ENCODE measurements around the gene GBX2.

The GBX2 gene

GRCh38 chr2:236160366-236161081 lies 7.7 kb downstream of the GBX2 start:
- H3K36me3 ChIP-seq (ENCODE audit: control insufficient read depth, insufficient read depth, low read length): no peaks in the 10 kb centered on the region; the same call in 1 of the 2 replicates
- 0 out of 2 replicates have a peak overlapping the region, but pooled peaks have one; percentile 3 for H3K4me3 ChIP-seq (ENCODE audit: low read depth, low read length)
- no peak overlapping the region; the same call in 1 of the 2 replicates for H3K27ac ChIP-seq (ENCODE audit: low read depth, low read length)
- peaks cover 98% of the 10 kb centered on the region for H3K27me3 ChIP-seq (ENCODE audit: control insufficient read depth, insufficient read depth, low read length)
- peak overlapping the region; percentile 84 for H3K9ac ChIP-seq (ENCODE audit: low read length)
- peaks cover 58% of the 10 kb centered on the region for H3K4me1 ChIP-seq (ENCODE audit: control insufficient read depth, insufficient read depth, low read length)
- no peaks in the 10 kb centered on the region for H3K9me3 ChIP-seq (ENCODE audit: control insufficient read depth, insufficient read depth, low read depth, low read length)

DNA sequence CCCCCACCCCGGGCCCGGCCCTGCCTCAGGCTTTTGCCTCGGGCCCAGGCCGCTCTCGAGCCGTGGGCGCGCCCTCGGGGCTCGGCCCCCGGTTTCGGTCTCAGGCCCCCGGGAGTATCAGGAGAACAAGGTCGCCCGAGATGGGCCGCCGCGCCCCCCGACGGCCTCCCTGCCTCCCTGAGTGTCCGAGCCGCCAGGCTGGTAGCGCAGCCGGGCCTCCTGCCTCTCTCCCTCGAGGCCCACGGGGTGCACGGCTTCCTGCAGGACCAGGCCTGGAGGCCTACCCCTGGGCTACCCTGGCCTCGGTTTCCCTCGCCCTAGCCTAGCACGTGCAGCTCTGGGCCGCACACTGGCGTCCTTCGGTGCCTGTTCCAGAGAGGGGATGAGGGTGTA lies 8.4 kb downstream of the GBX2 start:
- Histone ChIP-seq H3K27me3 (ENCODE audit: control insufficient read depth, insufficient read depth, low read length) (peaks cover 95% of the 10 kb centered on the region), H3K27ac (ENCODE audit: low read depth, low read length) (peak overlapping the region; percentile 71; the same call in 1 of the 2 replicates), H3K4me3 (ENCODE audit: low read depth, low read length) (peak overlapping the region; percentile 35; the same call in 1 of the 2 replicates), H3K4me1 (ENCODE audit: control insufficient read depth, insufficient read depth, low read length) (peaks cover 51% of the 10 kb centered on the region), H3K36me3 (ENCODE audit: control insufficient read depth, insufficient read depth, low read length) (no peaks in the 10 kb centered on the region), H3K9ac (ENCODE audit: low read length) (peak overlapping the region; percentile 84), H3K9me3 (ENCODE audit: control insufficient read depth, insufficient read depth, low read depth, low read length) (no peaks in the 10 kb centered on the region)

GRCh38 chr2:236158969-236159777 lies 9.0 kb downstream of the GBX2 start:
- H3K4me3 ChIP-seq (ENCODE audit: low read depth, low read length): peak overlapping the region; percentile 43
- peak overlapping the region; percentile 71; the same call in 1 of the 2 replicates for H3K27ac ChIP-seq (ENCODE audit: low read depth, low read length)
- peaks cover 88% of the 10 kb centered on the region for H3K27me3 ChIP-seq (ENCODE audit: control insufficient read depth, insufficient read depth, low read length)
- no peaks in the 10 kb centered on the region for H3K36me3 ChIP-seq (ENCODE audit: control insufficient read depth, insufficient read depth, low read length)
- H3K9me3 ChIP-seq (ENCODE audit: control insufficient read depth, insufficient read depth, low read depth, low read length): no peaks in the 10 kb centered on the region
- peaks cover 50% of the 10 kb centered on the region for H3K4me1 ChIP-seq (ENCODE audit: control insufficient read depth, insufficient read depth, low read length)
- peak overlapping the region; percentile 84 for H3K9ac ChIP-seq (ENCODE audit: low read length)

GRCh38 chr2:236157815-236158498 lies 10.2 kb downstream of the GBX2 start:
- peaks cover 76% of the 10 kb centered on the region for H3K27me3 ChIP-seq (ENCODE audit: control insufficient read depth, insufficient read depth, low read length)
- no peak overlapping the region for H3K4me3 ChIP-seq (ENCODE audit: low read depth, low read length)

GRCh38 chr2:236157366-236157765 lies 10.8 kb downstream of the GBX2 start:
- Histone ChIP-seq H3K9ac (ENCODE audit: low read length) (no peak overlapping the region), H3K27me3 (ENCODE audit: control insufficient read depth, insufficient read depth, low read length) (peaks cover 70% of the 10 kb centered on the region), H3K36me3 (ENCODE audit: control insufficient read depth, insufficient read depth, low read length) (no peaks in the 10 kb centered on the region), H3K9me3 (ENCODE audit: control insufficient read depth, insufficient read depth, low read depth, low read length) (peaks cover 6% of the 10 kb centered on the region), H3K4me3 (ENCODE audit: low read depth, low read length) (no peak overlapping the region), H3K27ac (ENCODE audit: low read depth, low read length) (no peak overlapping the region), H3K4me1 (ENCODE audit: control insufficient read depth, insufficient read depth, low read length) (peaks cover 38% of the 10 kb centered on the region)

More at GRCh38 chr2:236157815-236158498, 10.2 kb downstream of the GBX2 start:
- Histone ChIP-seq H3K4me1 (ENCODE audit: control insufficient read depth, insufficient read depth, low read length) (peaks cover 44% of the 10 kb centered on the region), H3K9ac (ENCODE audit: low read length) (no peak overlapping the region), H3K27ac (ENCODE audit: low read depth, low read length) (no peak overlapping the region), H3K9me3 (ENCODE audit: control insufficient read depth, insufficient read depth, low read depth, low read length) (peaks cover 5% of the 10 kb centered on the region), H3K36me3 (ENCODE audit: control insufficient read depth, insufficient read depth, low read length) (no peaks in the 10 kb centered on the region)

DNA sequence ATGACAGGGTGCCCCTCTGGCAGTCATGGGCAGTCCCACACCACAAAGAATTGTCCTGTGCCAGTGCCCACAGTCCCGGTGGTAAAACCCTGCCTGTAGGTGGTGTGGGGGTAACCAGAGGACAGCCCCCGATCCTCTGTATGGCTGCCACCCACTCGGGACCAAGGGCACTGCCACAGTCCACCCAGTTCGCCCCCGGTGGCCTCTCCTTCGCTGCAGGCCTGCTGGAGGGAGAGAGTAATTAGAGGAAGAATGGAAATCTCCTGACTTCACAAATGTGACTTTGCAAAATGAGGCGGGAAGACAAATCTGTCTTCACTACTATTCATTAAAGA lies 11.4 kb downstream of the GBX2 start:
- Histone ChIP-seq H3K4me3 (ENCODE audit: low read depth, low read length) (no peak overlapping the region), H3K9me3 (ENCODE audit: control insufficient read depth, insufficient read depth, low read depth, low read length) (peaks cover 6% of the 10 kb centered on the region), H3K27ac (ENCODE audit: low read depth, low read length) (no peak overlapping the region), H3K4me1 (ENCODE audit: control insufficient read depth, insufficient read depth, low read length) (peaks cover 33% of the 10 kb centered on the region), H3K9ac (ENCODE audit: low read length) (no peak overlapping the region), H3K36me3 (ENCODE audit: control insufficient read depth, insufficient read depth, low read length) (no peaks in the 10 kb centered on the region), H3K27me3 (ENCODE audit: control insufficient read depth, insufficient read depth, low read length) (peaks cover 65% of the 10 kb centered on the region)

DNA sequence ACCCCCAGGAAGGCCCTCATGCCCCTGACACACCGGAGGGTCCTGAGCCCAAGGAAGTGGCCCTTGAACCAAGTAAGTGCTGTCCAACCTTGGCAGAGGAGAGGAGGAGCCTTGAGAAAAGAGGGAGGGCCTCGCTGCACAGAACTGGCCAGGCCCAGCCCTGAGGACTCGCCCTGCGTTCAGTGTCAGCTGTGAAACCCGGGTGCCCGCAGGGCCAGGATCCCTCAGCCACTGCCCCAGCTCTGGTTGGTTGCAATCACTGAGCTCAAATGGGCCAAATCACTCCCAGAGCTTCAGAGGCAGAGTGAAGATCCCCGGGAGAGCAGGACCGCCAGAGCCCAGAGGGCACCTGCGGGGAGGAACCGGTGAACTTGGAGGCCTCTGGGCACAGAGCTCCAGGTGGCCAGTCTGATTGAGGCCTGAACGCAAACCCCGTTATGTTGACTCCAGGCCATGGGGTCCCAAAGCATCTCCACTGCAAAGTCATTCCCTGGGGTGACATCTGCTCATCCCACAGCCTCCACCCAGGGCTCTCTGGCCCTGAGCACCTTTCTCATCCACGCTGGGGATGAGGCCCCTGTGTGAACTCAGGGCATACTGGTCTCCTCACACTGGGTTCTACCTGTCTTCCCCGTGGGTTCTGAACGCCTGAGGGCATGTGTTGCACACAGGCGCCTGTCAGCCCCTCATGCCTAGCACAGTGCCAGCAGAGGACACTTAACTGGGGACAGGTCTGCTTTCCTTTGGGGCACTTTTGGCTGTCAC lies 11.9 kb downstream of the GBX2 start:
- no peaks in the 10 kb centered on the region for H3K36me3 ChIP-seq (ENCODE audit: control insufficient read depth, insufficient read depth, low read length)
- H3K27me3 ChIP-seq (ENCODE audit: control insufficient read depth, insufficient read depth, low read length): peaks cover 60% of the 10 kb centered on the region
- H3K9ac ChIP-seq (ENCODE audit: low read length): no peak overlapping the region
- H3K27ac ChIP-seq (ENCODE audit: low read depth, low read length): no peak overlapping the region
- H3K4me3 ChIP-seq (ENCODE audit: low read depth, low read length): no peak overlapping the region
- H3K9me3 ChIP-seq (ENCODE audit: control insufficient read depth, insufficient read depth, low read depth, low read length): peaks cover 6% of the 10 kb centered on the region
- peaks cover 27% of the 10 kb centered on the region for H3K4me1 ChIP-seq (ENCODE audit: control insufficient read depth, insufficient read depth, low read length)

DNA sequence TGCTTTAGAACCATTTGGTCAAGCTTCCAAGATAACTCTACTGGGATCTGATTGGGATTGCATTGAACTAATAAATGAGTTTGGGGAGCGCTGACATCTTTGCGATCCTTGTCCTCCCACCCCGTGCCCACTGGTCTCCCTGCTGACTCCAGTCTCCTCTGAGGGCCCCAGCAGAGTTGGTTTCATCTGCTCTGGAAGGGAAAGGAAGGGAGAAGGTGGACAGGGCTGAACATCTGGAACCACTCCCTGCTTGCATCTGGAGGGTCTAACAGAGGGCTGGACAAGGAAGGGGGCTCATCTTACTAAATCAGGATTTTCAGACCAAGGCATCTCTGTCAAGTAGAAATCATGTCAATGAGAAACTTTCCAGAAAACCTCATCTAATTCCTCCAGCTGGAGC lies 12.8 kb downstream of the GBX2 start:
- no peak overlapping the region for H3K4me3 ChIP-seq (ENCODE audit: low read depth, low read length)
- H3K9me3 ChIP-seq (ENCODE audit: control insufficient read depth, insufficient read depth, low read depth, low read length): peaks cover 9% of the 10 kb centered on the region
- no peak overlapping the region for H3K27ac ChIP-seq (ENCODE audit: low read depth, low read length)
- no peak overlapping the region for H3K9ac ChIP-seq (ENCODE audit: low read length)
- H3K27me3 ChIP-seq (ENCODE audit: control insufficient read depth, insufficient read depth, low read length): peaks cover 51% of the 10 kb centered on the region
- no peaks in the 10 kb centered on the region for H3K36me3 ChIP-seq (ENCODE audit: control insufficient read depth, insufficient read depth, low read length)
- peaks cover 18% of the 10 kb centered on the region for H3K4me1 ChIP-seq (ENCODE audit: control insufficient read depth, insufficient read depth, low read length)

DNA sequence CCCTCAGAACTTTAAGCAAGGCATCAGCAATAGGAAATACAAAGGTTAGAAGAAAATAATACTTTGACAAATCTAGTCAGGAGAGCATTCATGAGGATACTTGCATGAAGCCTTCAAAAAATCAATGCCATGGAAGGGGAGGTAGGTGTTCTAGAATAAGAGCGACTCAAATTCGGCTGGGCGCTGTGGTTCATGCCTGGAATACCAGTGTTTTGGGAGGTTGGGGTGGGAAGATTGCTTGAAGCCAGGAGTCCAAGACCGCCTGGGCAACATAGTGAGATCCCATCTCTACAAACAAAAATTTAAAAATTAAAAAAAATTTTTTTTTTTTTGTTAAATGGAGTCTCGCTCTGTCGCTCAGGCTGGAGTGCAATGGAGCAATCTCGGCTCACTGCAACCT lies 21.8 kb downstream of the GBX2 start:
- Histone ChIP-seq H3K27me3 (ENCODE audit: control insufficient read depth, insufficient read depth, low read length) (peaks cover 12% of the 10 kb centered on the region), H3K4me1 (ENCODE audit: control insufficient read depth, insufficient read depth, low read length) (peaks cover 8% of the 10 kb centered on the region), H3K9me3 (ENCODE audit: control insufficient read depth, insufficient read depth, low read depth, low read length) (0 out of 2 replicates have a peak, but pooled peaks cover 5% of the 10 kb centered on the region), H3K9ac (ENCODE audit: low read length) (no peak overlapping the region), H3K36me3 (ENCODE audit: control insufficient read depth, insufficient read depth, low read length) (no peaks in the 10 kb centered on the region), H3K4me3 (ENCODE audit: low read depth, low read length) (no peak overlapping the region), H3K27ac (ENCODE audit: low read depth, low read length) (no peak overlapping the region)

- H3K9me3 ChIP-seq (ENCODE audit: control insufficient read depth, insufficient read depth, low read depth, low read length): no peaks in the 10 kb centered on the region
Observed at GRCh38 chr2:236143811-236144210, 24.4 kb downstream of the GBX2 start.

More at GRCh38 chr2:236143811-236144210, 24.4 kb downstream of the GBX2 start:
- peaks cover 12% of the 10 kb centered on the region for H3K27me3 ChIP-seq (ENCODE audit: control insufficient read depth, insufficient read depth, low read length)
- H3K4me3 ChIP-seq (ENCODE audit: low read depth, low read length): no peak overlapping the region
- no peaks in the 10 kb centered on the region for H3K36me3 ChIP-seq (ENCODE audit: control insufficient read depth, insufficient read depth, low read length)
- peaks cover 8% of the 10 kb centered on the region for H3K4me1 ChIP-seq (ENCODE audit: control insufficient read depth, insufficient read depth, low read length)
- no peak overlapping the region for H3K9ac ChIP-seq (ENCODE audit: low read length)
- H3K27ac ChIP-seq (ENCODE audit: low read depth, low read length): no peak overlapping the region
